ENCODE measurements around the gene SSC5D. TPM values are rescaled to one million over a fixed set of nuclear protein-coding genes. Genes with fewer than 3 reads are reported as not detected.
A peak's percentile ranks its signal among the peaks of the same experiment; 100 is the strongest.

SSC5D gene
- polyA plus RNA-seq, 1 donor: 4.0 TPM

DNA sequence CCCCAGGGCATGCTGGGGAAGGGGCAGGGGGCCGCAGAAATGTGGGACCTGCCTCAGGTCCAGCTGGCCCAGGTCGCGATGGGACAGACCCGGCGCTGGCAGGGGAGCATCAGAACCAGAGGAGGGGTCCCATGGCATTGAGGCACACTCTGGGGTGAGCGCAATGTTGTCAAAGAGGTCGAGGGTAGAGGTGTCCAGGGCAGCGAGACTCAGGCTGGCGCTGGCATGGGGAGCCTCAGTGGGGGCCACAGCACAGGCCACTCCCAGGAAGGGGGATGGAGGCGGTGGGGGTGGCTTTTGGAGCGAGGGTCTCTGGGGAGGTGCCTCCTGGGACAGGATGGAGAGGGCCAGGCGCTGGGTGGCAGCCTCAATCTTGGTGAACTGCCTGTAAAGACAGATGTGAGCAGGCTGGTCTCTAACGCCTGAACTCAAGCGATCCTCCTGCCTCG, 24.6 kb upstream of the SSC5D start:
- no CpG with 5 or more reads among the region's 15 CpGs for WGBS (ENCODE audit: insufficient coverage, low lambda C conversion rate)
- no peaks in the 10 kb centered on the region for H3K9me3 ChIP-seq (ENCODE audit: control insufficient read depth, low read depth, low read length)
- H3K27ac ChIP-seq (ENCODE audit: low read length): no peak overlapping the region
- peaks cover 27% of the 10 kb centered on the region for H3K4me1 ChIP-seq (ENCODE audit: control insufficient read depth, insufficient read depth, low read length)
- H3K4me3 ChIP-seq (ENCODE audit: low read length): no peak overlapping the region
- peaks cover 6% of the 10 kb centered on the region for H3K27me3 ChIP-seq (ENCODE audit: control insufficient read depth, insufficient read depth, low read length)
- DNase-seq: no peak
- H3K36me3 ChIP-seq (ENCODE audit: control insufficient read depth, insufficient read depth, low read length): no peaks in the 10 kb centered on the region

DNA sequence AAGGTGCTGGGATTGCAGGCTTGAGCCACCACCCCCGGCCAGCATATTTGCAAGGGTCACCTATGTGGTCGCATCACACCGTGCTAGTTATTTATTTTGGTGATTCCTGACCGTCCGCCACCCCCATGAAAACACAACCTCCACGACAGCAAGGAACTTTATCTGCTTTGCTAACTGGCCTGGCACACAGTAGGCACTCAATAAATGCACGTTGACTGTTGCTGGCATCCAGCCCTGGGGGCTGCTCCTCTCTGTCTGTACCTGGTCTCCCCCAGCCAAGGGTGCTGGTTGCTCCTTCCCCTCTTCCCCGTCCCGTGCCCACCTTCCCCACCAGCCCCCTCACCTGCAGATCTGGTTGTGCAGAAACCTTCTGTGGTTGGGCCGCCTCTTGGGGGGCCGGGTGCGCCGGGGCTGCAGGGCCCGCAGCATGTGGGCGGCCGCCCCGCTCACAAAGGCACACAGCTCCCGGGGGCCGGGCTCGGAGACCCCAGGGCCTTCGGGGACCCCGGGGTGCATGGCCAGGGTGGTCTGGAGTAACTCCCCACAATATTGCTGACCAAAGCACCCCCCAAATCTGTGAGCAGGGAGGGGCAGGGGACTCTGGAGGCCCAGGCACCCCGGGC, 24.1 kb upstream of the SSC5D start:
- Histone ChIP-seq H3K4me3 (ENCODE audit: low read length) (no peak overlapping the region), H3K27me3 (ENCODE audit: control insufficient read depth, insufficient read depth, low read length) (peaks cover 6% of the 10 kb centered on the region), H3K4me1 (ENCODE audit: control insufficient read depth, insufficient read depth, low read length) (peaks cover 27% of the 10 kb centered on the region), H3K36me3 (ENCODE audit: control insufficient read depth, insufficient read depth, low read length) (no peaks in the 10 kb centered on the region), H3K9me3 (ENCODE audit: control insufficient read depth, low read depth, low read length) (no peaks in the 10 kb centered on the region), H3K27ac (ENCODE audit: low read length) (no peak overlapping the region)
- WGBS (ENCODE audit: insufficient coverage, low lambda C conversion rate): no CpG with 5 or more reads among the region's 23 CpGs
- no peak for DNase-seq

DNA sequence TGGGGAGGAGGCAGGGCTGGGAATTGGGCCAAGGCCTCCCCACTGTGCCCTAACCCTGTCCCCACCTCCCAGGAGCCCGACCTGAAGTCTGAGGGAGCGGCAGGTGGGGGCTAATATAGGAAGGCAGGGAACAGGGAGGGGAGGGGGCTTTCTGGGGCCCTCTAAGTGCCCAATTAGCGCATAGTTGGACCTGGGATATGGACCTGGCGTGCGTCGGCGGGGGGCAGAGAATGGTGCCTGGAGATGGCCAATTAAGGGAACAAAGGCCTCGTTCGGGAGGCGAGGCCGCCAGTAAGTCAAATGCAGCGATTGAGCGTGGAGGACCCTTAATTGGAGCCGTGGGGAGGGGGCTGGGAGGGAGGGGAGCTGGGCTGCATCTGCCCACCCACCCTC, 23.6 kb upstream of the SSC5D start, which contains the start of gene C19orf85:
Gene C19orf85 (minus strand): TSS at position 90 of the 393 bp plus-strand sequence. CDS start 197 bp downstream, outside the sequence.
- Histone ChIP-seq H3K4me1 (ENCODE audit: control insufficient read depth, insufficient read depth, low read length) (peaks cover 24% of the 10 kb centered on the region), H3K9me3 (ENCODE audit: control insufficient read depth, low read depth, low read length) (no peaks in the 10 kb centered on the region), H3K27ac (ENCODE audit: low read length) (no peak within 1 kb of the TSS), H3K36me3 (ENCODE audit: control insufficient read depth, insufficient read depth, low read length) (no peaks in the 10 kb centered on the region), H3K4me3 (ENCODE audit: low read length) (no peak within 1 kb of the TSS), H3K27me3 (ENCODE audit: control insufficient read depth, insufficient read depth, low read length) (peaks cover 6% of the 10 kb centered on the region)
- DNase-seq: no peak
- no CpG with 5 or more reads among the region's 14 CpGs for WGBS (ENCODE audit: insufficient coverage, low lambda C conversion rate)

DNA sequence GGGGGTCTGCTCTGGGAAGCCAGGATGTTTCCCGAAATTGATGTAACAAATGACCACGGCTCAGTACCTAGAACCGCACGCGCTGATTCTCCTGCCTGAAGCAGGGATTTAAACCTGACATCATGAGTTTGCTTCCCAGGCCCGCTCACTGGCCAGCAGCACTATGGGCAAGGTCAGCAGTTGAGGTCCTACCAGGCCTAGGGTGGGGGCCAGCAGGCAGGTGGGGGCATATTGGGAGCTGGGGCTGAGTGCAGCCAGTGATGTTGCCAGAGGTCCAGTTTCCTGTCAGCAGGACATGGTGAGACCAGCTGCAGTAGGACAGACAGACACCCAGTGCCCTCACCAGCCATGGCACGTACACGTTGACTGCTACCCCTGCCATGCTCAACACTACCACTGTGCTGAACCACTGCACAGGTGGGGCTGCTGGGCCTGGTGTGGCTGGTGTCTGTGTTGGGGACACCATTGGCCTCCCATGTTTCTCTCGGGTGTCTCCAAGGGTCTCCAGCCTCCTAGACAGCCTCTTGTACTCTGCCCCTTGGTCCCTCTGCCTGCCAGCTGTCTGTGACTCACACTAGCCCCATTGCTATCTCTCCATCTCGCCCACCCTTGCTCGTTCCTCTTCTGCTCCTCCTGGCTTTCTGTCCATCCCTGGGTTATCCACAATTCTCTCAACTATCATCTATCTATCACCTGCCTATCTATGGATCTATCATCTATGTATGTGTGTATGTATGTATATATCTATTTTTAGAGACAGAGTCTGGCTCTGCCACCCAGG, 22.6 kb upstream of the SSC5D start:
- no peak for DNase-seq
- Histone ChIP-seq H3K36me3 (ENCODE audit: control insufficient read depth, insufficient read depth, low read length) (no peaks in the 10 kb centered on the region), H3K27ac (ENCODE audit: low read length) (no peak overlapping the region), H3K27me3 (ENCODE audit: control insufficient read depth, insufficient read depth, low read length) (peaks cover 6% of the 10 kb centered on the region), H3K4me1 (ENCODE audit: control insufficient read depth, insufficient read depth, low read length) (peaks cover 14% of the 10 kb centered on the region), H3K9me3 (ENCODE audit: control insufficient read depth, low read depth, low read length) (no peaks in the 10 kb centered on the region), H3K4me3 (ENCODE audit: low read length) (no peak overlapping the region)
- WGBS (ENCODE audit: insufficient coverage, low lambda C conversion rate): 20% methylated on average over 1 of the region's 11 CpGs

DNA sequence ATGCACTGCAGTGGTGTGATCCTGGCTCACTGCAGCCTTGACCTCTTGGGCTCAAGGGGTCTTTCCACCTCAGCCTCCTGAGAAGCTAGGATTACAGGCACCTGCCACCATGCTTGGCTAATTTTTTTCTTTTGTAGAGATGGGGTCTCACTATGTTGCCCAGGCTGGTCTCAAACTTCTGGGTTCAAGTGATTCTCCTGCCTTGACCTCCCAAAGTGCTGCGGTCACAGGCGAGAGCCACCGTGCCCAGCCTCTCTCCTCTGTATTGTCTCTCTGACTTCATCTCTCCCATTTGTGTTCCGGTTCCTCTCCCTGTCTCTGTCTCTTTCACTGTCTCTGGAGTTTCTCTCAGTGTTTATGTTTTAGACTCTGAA, 22.0 kb upstream of the SSC5D start:
- Histone ChIP-seq H3K4me3 (ENCODE audit: low read length) (no peak overlapping the region), H3K27ac (ENCODE audit: low read length) (no peak overlapping the region), H3K9me3 (ENCODE audit: control insufficient read depth, low read depth, low read length) (no peaks in the 10 kb centered on the region), H3K27me3 (ENCODE audit: control insufficient read depth, insufficient read depth, low read length) (peaks cover 6% of the 10 kb centered on the region), H3K4me1 (ENCODE audit: control insufficient read depth, insufficient read depth, low read length) (peaks cover 9% of the 10 kb centered on the region), H3K36me3 (ENCODE audit: control insufficient read depth, insufficient read depth, low read length) (no peaks in the 10 kb centered on the region)
- 100% methylated on average over 1 of the region's 4 CpGs for WGBS (ENCODE audit: insufficient coverage, low lambda C conversion rate)
- no peak for DNase-seq

DNA sequence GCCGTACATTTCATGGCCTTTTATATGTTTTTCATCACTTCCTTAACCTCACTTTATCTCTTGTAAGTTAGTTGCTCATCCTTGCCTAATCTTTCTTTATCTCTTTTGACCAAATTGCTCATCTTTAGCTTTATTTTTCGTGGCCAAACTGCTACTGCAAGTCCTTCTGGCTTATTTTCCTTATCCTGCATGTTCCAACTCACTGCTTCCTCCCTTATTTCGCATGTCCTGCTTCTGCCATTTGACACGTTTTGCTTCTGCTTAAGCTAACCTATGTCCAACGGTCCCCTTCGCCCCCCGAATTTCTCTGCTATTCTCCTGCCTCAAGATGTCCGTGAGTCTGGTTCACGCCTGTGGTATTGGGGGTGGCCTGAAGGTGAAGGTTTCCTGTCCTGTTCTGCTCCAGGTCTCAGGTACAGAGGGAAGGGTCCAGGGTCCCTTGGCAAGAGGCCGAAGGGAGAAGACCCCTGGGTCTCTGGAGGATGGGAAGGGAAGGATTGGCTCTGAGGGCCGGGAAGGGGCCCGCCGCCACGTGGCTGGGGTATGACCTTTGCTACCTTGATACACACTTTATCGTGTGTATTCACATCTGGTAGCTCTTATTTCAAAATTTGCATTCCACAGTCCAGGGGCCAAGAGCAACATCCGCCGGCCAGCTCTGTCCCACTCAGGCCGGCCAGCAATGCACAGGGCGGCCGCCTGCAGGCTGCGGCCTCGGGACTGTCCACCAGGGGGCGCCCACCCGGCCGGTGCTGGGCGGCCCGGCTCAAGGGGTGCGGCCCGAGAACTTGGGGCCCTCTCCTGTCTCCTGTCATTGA, 20.8 kb upstream of the SSC5D start:
- DNase-seq: peak in 1 of 2 donors; percentile 44
- Histone ChIP-seq H3K27me3 (ENCODE audit: control insufficient read depth, insufficient read depth, low read length) (peaks cover 6% of the 10 kb centered on the region), H3K9me3 (ENCODE audit: control insufficient read depth, low read depth, low read length) (no peaks in the 10 kb centered on the region), H3K4me3 (ENCODE audit: low read length) (no peak overlapping the region), H3K36me3 (ENCODE audit: control insufficient read depth, insufficient read depth, low read length) (no peaks in the 10 kb centered on the region), H3K27ac (ENCODE audit: low read length) (no peak overlapping the region), H3K4me1 (ENCODE audit: control insufficient read depth, insufficient read depth, low read length) (peaks cover under 1% of the 10 kb centered on the region)
- WGBS (ENCODE audit: insufficient coverage, low lambda C conversion rate): 80% methylated on average over 2 of the region's 29 CpGs

DNA sequence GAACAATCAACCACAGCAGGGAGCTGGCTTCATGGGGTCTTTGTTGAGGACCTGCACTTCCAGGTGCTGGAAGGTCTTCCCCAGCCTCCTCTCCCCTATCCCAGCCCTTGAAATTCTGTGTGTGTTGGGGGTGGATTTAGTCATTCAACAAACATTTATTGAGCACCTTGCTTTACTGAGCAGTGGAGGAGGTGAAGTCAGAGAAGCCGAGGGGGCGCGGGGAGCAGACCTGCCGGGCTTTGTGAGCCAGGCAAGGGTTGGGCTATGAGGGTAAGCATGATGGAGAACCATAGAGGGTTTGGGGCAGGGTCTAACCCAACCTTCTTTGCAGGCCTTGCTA, 20.2 kb upstream of the SSC5D start:
- H3K4me3 ChIP-seq (ENCODE audit: low read length): no peak overlapping the region
- DNase-seq: no peak
- no peak overlapping the region for H3K27ac ChIP-seq (ENCODE audit: low read length)
- WGBS (ENCODE audit: insufficient coverage, low lambda C conversion rate): no CpG with 5 or more reads among the region's 4 CpGs
- H3K36me3 ChIP-seq (ENCODE audit: control insufficient read depth, insufficient read depth, low read length): no peaks in the 10 kb centered on the region
- H3K4me1 ChIP-seq (ENCODE audit: control insufficient read depth, insufficient read depth, low read length): no peaks in the 10 kb centered on the region
- H3K27me3 ChIP-seq (ENCODE audit: control insufficient read depth, insufficient read depth, low read length): peaks cover 4% of the 10 kb centered on the region
- no peaks in the 10 kb centered on the region for H3K9me3 ChIP-seq (ENCODE audit: control insufficient read depth, low read depth, low read length)

DNA sequence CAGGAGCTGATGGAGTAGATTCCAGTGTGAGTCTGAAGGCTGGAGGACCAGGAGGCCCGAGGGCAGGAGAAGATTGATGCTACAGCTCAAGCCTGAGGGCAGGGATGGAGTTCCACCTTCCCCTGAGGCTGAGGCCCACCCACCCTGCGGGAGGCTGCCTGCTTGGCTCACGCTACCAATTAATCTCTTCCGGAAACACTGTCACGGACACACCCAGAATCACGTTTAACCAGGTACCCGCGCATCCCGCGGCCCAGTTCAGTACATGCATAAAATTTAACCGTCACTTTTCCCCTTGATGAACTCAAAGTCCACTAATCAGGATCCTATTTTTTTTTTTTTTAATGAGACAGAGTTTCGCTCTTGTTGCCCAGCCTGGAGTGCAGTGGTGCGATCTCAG, 17.0 kb upstream of the SSC5D start:
- WGBS (ENCODE audit: insufficient coverage, low lambda C conversion rate): 60% methylated on average over 1 of the region's 13 CpGs
- no peak overlapping the region for H3K27ac ChIP-seq (ENCODE audit: low read length)
- no peaks in the 10 kb centered on the region for H3K9me3 ChIP-seq (ENCODE audit: control insufficient read depth, low read depth, low read length)
- no peaks in the 10 kb centered on the region for H3K36me3 ChIP-seq (ENCODE audit: control insufficient read depth, insufficient read depth, low read length)
- no peaks in the 10 kb centered on the region for H3K27me3 ChIP-seq (ENCODE audit: control insufficient read depth, insufficient read depth, low read length)
- no peak for DNase-seq
- H3K4me3 ChIP-seq (ENCODE audit: low read length): no peak overlapping the region
- peaks cover 5% of the 10 kb centered on the region for H3K4me1 ChIP-seq (ENCODE audit: control insufficient read depth, insufficient read depth, low read length)

DNA sequence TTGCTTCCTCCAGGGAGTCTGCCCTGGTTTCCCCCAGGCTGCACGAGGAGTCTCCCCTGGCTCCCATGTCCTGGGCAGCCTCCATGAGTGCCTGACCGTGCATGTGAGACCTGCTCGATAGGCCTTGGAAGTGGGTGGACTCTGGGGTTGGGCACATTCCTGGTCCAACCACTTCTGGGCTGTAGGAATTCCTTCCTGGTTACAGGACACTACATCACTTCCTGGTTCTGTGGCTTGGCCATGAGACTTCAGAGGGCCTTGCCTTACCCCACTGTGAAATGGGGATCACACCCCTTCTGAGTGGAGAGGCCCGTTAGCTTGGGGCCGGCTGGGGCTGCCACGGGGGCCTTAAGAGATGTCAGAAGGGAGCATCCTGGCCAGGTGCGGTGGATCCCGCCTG, 15.8 kb upstream of the SSC5D start:
- DNase-seq: no peak
- Histone ChIP-seq H3K27ac (ENCODE audit: low read length) (no peak overlapping the region), H3K27me3 (ENCODE audit: control insufficient read depth, insufficient read depth, low read length) (no peaks in the 10 kb centered on the region), H3K9me3 (ENCODE audit: control insufficient read depth, low read depth, low read length) (no peaks in the 10 kb centered on the region), H3K4me1 (ENCODE audit: control insufficient read depth, insufficient read depth, low read length) (peaks cover 5% of the 10 kb centered on the region), H3K36me3 (ENCODE audit: control insufficient read depth, insufficient read depth, low read length) (no peaks in the 10 kb centered on the region), H3K4me3 (ENCODE audit: low read length) (no peak overlapping the region)
- WGBS (ENCODE audit: insufficient coverage, low lambda C conversion rate): no CpG with 5 or more reads among the region's 8 CpGs

DNA sequence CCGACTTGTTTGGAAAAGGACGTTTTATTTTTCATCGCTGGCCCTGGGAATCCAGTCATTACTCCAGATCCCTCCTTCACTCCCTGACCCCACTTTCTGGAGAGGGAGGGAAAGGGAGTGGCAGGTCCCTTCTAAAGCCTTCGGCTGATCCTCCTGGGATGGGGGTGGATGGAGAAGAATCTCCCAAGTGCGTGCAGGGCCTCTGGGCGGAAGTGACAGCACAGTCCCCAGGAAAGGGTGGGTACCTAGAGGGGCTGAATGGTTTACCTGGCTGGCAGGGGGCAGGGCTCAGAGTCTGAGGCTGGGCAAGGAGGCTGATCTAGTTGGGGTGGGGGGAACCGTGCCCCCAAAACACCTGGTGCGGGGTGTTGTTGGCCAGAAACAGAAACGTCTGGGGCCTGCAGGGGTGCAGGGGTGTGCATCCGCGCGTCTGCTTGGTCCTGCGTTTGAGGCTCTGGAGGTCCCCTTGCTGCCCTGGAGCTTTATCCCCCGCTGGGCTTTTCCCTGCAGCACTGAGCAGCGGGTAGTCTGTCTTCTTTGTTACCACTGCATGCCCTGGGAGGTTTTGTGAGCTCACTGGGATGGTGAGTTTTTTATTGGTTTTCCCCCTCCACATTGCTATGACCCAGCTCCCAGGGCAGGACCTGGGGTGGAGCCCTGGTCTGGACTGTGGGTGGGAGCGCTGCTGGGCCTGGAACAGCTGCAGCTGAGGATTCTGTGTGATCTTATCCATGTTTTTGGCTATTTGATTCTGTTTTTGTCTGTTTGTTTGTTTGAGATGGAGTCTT, 14.8 kb upstream of the SSC5D start:
- H3K36me3 ChIP-seq (ENCODE audit: control insufficient read depth, insufficient read depth, low read length): no peaks in the 10 kb centered on the region
- no peaks in the 10 kb centered on the region for H3K27me3 ChIP-seq (ENCODE audit: control insufficient read depth, insufficient read depth, low read length)
- H3K27ac ChIP-seq (ENCODE audit: low read length): no peak overlapping the region
- H3K4me1 ChIP-seq (ENCODE audit: control insufficient read depth, insufficient read depth, low read length): peaks cover 11% of the 10 kb centered on the region
- no peak overlapping the region for H3K4me3 ChIP-seq (ENCODE audit: low read length)
- no peaks in the 10 kb centered on the region for H3K9me3 ChIP-seq (ENCODE audit: control insufficient read depth, low read depth, low read length)
- no CpG with 5 or more reads among the region's 16 CpGs for WGBS (ENCODE audit: insufficient coverage, low lambda C conversion rate)
- DNase-seq: no peak
